Measurements from ENCODE around the gene HDAC4. TPM values are rescaled to one million over a fixed set of nuclear protein-coding genes. Genes with fewer than 3 reads are reported as not detected.

Gene HDAC4
- polyA plus RNA-seq, 3 donors = 4.4 to 10.9 (median 5.6) TPM

GRCh38 chr2:239377591-239377990 lies 23.2 kb downstream of the HDAC4 start:
- no peak overlapping the region for H3K27ac ChIP-seq (ENCODE audit: low read depth, low read length)
- 91 to 97% (median 97%) methylated on average over 10 of the region's 10 CpGs for WGBS, 3 donors

GRCh38 chr2:239376942-239377531 lies 23.8 kb downstream of the HDAC4 start:
- no peak overlapping the region for H3K27ac ChIP-seq (ENCODE audit: low read depth, low read length)
- 91 to 95% (median 95%) methylated on average over 21 of the region's 21 CpGs for WGBS, 3 donors

- 91 to 94% (median 92%) methylated on average over 13 of the region's 13 CpGs for WGBS, 3 donors
- no peak overlapping the region for H3K27ac ChIP-seq (ENCODE audit: low read depth, low read length)
These were observed 24.5 kb downstream of the HDAC4 start for GRCh38 chr2:239376351-239376750.

- WGBS, 3 donors = 90 to 93% (median 91%) methylated on average over 31 of the region's 31 CpGs
- no peak overlapping the region for H3K27ac ChIP-seq (ENCODE audit: low read depth, low read length)
These were observed 25.4 kb downstream of the HDAC4 start for GRCh38 chr2:239375278-239376061.

- H3K27ac ChIP-seq (ENCODE audit: low read depth, low read length) = no peak overlapping the region
- 94 to 97% (median 96%) methylated on average over 13 of the region's 13 CpGs for WGBS, 3 donors
These were observed 25.9 kb downstream of the HDAC4 start for GRCh38 chr2:239374896-239375277.

- H3K27ac ChIP-seq (ENCODE audit: low read depth, low read length) = no peak overlapping the region
- 90 to 92% (median 90%) methylated on average over 13 of the region's 13 CpGs for WGBS, 3 donors
These were observed 28.0 kb downstream of the HDAC4 start for GRCh38 chr2:239372835-239373234.

GRCh38 chr2:239371726-239372686 lies 28.8 kb downstream of the HDAC4 start:
- WGBS, 3 donors = 94 to 95% (median 95%) methylated on average over 34 of the region's 34 CpGs
- H3K27ac ChIP-seq (ENCODE audit: low read depth, low read length) = no peak overlapping the region

GRCh38 chr2:239370876-239371725 lies 29.7 kb downstream of the HDAC4 start:
- H3K27ac ChIP-seq (ENCODE audit: low read depth, low read length) = no peak overlapping the region
- 94 to 97% (median 96%) methylated on average over 13 of the region's 13 CpGs for WGBS, 3 donors

GRCh38 chr2:239370403-239370802 lies 30.4 kb downstream of the HDAC4 start:
- no peak overlapping the region for H3K27ac ChIP-seq (ENCODE audit: low read depth, low read length)

GRCh38 chr2:239369631-239370161 lies 31.1 kb downstream of the HDAC4 start:
- WGBS, 3 donors = 61 to 93% (median 64%) methylated on average over 20 of the region's 20 CpGs
- H3K27ac ChIP-seq (ENCODE audit: low read depth, low read length) = no peak overlapping the region

More at GRCh38 chr2:239370403-239370802, 30.4 kb downstream of the HDAC4 start:
- 94 to 97% (median 96%) methylated on average over 9 of the region's 9 CpGs for WGBS, 3 donors

GRCh38 chr2:239368906-239369552 lies 31.8 kb downstream of the HDAC4 start:
- WGBS, 3 donors = 72 to 80% (median 73%) methylated on average over 20 of the region's 20 CpGs
- no peak overlapping the region for H3K27ac ChIP-seq (ENCODE audit: low read depth, low read length)

- 79 to 91% (median 79%) methylated on average over 9 of the region's 9 CpGs for WGBS, 3 donors
- no peak overlapping the region for H3K27ac ChIP-seq (ENCODE audit: low read depth, low read length)
These were observed 32.5 kb downstream of the HDAC4 start for GRCh38 chr2:239368321-239368720.

GRCh38 chr2:239366740-239367139 lies 34.1 kb downstream of the HDAC4 start:
- 88 to 97% (median 96%) methylated on average over 12 of the region's 12 CpGs for WGBS, 3 donors

GRCh38 chr2:239365782-239366435 lies 34.9 kb downstream of the HDAC4 start:
- 93 to 98% (median 97%) methylated on average over 32 of the region's 32 CpGs for WGBS, 3 donors
- no peak overlapping the region for H3K27ac ChIP-seq (ENCODE audit: low read depth, low read length)

More at GRCh38 chr2:239366740-239367139, 34.1 kb downstream of the HDAC4 start:
- no peak overlapping the region for H3K27ac ChIP-seq (ENCODE audit: low read depth, low read length)

- 85 to 90% (median 86%) methylated on average over 11 of the region's 11 CpGs for WGBS, 3 donors
- H3K27ac ChIP-seq (ENCODE audit: low read depth, low read length) = no peak overlapping the region
These were observed 35.6 kb downstream of the HDAC4 start for GRCh38 chr2:239365071-239365781.

GRCh38 chr2:239363946-239364637 lies 36.7 kb downstream of the HDAC4 start:
- 76 to 87% (median 78%) methylated on average over 21 of the region's 21 CpGs for WGBS, 3 donors
- no peak overlapping the region for H3K27ac ChIP-seq (ENCODE audit: low read depth, low read length)
